HG03108 (cell line): Measurements from ENCODE around the gene ZNF358.

Experiments used
- ATAC-seq: cut with Tn5 transposase; IDR thresholded peaks from one replicate; pipeline ENCODE4 v1.9.1; 2021; ENCODE audit warnings: moderate library complexity; ENCODE audit not compliant: unreplicated experiment

ZNF358 gene

GRCh38 chr19:7519361-7520130 lies 3.6 kb downstream of the ZNF358 start:
- ATAC-seq: no peak

GRCh38 chr19:7520131-7521051 lies 4.5 kb downstream of the ZNF358 start:
- ATAC-seq: no peak

- no peak for ATAC-seq
Observed at GRCh38 chr19:7521551-7522071, 5.7 kb downstream of the ZNF358 start.

GRCh38 chr19:7522072-7522922 lies 6.4 kb downstream of the ZNF358 start, which contains the start of gene MCOLN1:
Gene MCOLN1 (plus strand): TSS chr19:7522624. CDS start chr19:7522751, 127 bp downstream.
- peak; percentile 75 for ATAC-seq

GRCh38 chr19:7522923-7523667 lies 7.2 kb downstream of the ZNF358 start:
- ATAC-seq: no peak

GRCh38 chr19:7524523-7524922 lies 8.6 kb downstream of the ZNF358 start:
- no peak for ATAC-seq

GRCh38 chr19:7524992-7525739 lies 9.3 kb downstream of the ZNF358 start:
- no peak for ATAC-seq

GRCh38 chr19:7526059-7526929 lies 10.4 kb downstream of the ZNF358 start:
- ATAC-seq: no peak

- ATAC-seq: no peak
Observed at GRCh38 chr19:7527516-7528191, 11.8 kb downstream of the ZNF358 start.

- no peak for ATAC-seq
Observed at GRCh38 chr19:7528192-7528519, 12.3 kb downstream of the ZNF358 start.

GRCh38 chr19:7528522-7529245 lies 12.8 kb downstream of the ZNF358 start:
- no peak for ATAC-seq

- ATAC-seq: no peak
Observed at GRCh38 chr19:7529246-7529600, 13.3 kb downstream of the ZNF358 start.

- ATAC-seq: no peak
Observed at GRCh38 chr19:7529610-7530490, 13.9 kb downstream of the ZNF358 start.

- no peak for ATAC-seq
Observed at GRCh38 chr19:7533281-7533885, 17.5 kb downstream of the ZNF358 start.

- peak; percentile 37 for ATAC-seq
Observed at GRCh38 chr19:7533925-7534480, 18.1 kb downstream of the ZNF358 start.
